OCI-M2 (cell line): ENCODE data around the gene APOO.
A peak's percentile ranks its signal among the peaks of the same experiment; 100 is the strongest.
"Not testable (repeated sequence)": the region's sequence is repeated elsewhere in the genome, so short reads cannot be mapped to it uniquely, and the experiment has no call there.

Experiments used
- DNase-seq: peaks from one replicate; lab custom pipeline; 2025; ENCODE audit not compliant: unreplicated experiment; lab: John Stamatoyannopoulos, UW

The APOO gene

DNA sequence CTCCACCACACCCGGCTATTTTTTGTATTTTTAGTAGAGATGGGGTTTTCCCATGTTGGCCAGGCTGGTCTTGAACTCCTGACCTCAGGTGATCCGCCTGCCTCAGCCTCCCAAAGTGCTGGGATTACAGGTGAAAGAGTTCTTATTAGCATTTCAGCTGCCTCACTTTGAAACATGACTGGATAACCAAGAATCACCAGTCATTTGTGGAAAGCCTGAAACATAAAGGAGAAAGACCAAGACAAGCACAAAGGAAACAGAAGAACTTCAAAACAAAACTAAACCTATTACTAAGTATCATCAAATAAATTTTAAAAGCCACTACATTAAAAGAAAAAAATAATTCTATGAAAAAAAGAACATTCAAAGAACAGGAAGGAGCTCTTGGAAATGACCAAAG lies 45.8 kb downstream of the APOO start:
- DNase-seq = not testable (repeated sequence)

DNA sequence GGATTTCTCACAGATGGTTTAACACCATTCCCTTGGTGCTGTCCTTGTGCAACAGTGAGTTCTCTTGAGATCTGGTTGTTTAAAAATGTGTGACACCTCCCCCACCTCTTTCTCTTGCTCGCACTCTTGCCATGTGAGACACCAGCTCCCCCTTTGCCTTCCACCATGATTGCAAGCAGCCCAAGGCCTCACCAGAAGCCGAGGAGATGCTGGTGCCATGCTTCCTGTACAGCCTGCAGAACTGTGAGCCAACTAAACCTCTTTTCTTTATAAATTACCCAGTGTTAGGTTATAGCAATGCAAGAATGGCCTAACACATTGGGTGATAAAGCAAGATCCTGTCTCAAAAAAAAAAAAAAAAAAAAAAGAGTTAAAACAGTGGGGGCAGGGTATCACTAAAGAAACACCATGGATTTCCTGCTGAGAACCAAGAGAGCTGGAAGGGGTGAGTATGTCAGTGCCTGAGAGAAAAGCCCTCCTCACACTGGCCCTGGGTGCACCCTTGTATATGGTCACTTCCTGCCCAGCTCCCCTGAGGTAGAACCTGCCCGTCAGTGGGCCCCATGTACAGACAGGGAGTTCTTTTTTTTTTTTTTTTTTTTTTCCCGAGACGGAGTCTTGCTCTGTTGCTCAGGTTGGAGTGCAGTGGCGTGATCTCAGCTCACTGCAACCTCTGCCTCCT lies 46.4 kb downstream of the APOO start:
- no peak for DNase-seq

DNA sequence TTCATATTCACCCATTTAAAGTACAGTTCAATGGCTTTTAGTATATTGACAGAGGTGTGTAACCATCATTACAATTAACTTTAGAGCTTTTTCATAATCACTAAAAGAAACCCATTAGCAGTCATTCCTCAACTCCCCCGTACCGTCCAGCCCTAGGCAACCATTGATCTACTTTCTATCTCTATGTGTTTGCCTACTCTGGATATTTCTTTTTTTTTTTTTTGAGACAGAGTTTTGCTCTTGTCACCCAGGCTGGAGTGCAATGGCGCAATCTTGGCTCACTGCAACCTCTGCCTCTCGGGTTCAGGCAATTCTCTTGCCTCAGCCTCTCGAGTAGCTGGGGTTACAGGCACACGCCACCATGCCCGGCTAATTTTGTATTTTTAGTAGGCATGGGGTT lies 48.5 kb downstream of the APOO start:
- DNase-seq = not testable (repeated sequence)

DNA sequence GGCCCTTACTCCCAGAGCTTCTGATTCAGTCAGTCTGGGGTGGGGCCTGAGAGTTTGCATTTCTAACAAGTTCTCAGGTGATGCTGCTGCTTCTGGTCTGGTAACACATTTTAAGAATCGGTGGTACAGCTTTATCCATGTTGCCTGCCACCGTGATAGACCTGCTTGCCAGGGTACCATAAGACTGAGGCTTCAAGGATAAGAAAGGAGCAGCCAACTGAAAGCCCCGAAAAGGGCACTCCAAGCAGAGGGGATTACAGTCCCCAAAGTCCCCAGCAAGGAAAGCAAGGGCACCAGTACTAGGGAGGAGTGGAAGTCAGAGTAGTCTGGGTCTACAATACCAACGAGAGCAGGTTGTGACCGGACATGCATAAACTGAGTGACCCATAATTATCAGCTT lies 49.8 kb downstream of the APOO start:
- no peak for DNase-seq

DNA sequence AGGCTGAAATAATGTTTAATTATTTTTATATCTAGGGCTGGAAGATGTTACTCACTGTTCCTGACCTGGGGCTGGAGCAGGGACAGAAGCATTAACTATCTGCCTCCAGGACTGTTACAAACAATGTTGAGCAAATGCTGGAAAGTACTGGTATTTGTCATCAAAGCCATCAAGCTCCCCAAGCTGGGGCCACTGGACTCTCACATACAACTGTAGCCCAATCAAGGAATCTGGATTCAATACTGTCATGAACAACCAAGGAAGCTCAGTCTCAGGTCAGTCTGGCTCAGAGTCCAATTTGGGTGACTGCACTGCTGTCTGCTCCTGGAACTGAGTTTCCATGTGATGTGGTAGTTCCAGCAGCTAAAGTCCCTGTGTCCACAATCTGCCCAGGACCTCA lies 50.4 kb downstream of the APOO start:
- DNase-seq = no peak

DNA sequence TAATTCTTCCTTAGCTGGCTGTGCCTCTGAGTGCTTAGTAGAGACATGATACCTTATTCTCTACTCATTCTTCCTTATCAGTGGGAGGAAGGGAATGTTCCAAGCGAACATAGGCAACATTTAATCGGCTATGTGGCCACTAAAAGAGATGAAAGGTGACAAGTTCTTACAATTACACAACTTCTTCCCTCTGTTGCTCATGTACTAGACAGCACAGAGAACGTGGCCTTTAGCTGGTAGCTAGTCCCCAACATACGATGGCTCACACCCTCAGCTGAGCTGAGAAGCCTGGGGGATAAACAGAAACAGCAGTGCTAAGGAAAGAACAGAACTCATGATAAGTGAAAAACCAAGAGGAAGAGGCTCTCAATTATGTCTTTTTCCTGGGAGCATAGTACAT lies 52.2 kb downstream of the APOO start:
- no peak for DNase-seq

DNA sequence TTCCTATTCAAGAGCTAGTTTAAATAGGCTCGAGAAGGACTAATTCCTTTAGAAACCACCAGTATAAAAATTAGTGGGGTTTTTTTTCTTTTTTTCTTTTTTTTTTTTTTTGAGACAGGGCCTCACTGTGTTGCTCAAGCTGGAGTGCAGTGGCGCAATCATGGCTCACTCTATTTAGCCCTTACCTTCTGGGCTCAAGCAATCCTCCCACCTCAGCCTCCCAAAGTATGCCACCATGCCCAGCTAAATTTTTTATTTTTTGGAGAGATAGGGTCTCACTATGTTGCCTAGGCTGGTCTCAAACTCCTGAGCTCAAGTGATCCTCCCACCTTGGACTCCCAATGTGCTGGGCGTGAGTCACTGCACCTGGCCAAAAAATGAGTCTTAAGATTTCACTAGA lies 52.8 kb downstream of the APOO start:
- no peak for DNase-seq

DNA sequence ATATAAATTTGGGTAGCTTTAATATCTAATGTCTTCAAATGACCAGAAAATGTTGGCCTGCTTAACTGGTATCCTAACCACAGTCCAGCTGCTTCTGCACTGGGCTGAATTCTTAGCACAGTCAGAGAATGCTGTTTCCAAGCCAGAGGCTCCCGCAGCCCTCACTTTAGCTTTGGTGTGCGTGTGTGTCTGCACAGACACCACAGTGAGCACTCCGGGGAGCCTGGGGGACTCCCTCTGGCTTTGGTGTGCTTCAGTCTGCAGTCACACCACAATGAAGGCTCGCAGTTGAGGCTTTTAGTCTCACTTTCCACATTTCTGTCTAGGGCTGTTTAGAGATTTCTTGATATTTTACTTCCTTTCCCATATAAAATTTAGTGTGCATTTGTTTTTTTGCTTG lies 53.6 kb downstream of the APOO start:
- no peak for DNase-seq

DNA sequence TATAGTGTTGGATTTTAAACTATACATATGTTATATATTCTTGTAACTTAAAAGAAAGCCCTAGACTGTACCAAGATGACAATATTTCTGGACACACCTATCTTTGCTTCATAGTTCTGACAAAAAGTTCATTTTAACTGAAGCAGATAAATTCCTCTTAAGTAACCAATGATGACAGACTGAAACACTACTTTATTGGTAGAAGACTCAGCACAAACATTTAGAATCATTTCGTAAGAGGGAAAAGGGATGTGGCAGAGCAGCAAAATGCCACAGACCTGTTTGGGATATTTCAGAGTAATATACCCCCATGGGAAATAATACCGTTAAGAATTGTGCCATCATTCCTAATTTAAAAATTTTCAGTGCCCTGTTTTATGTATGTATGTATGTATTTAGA lies 56.2 kb downstream of the APOO start:
- DNase-seq = no peak

DNA sequence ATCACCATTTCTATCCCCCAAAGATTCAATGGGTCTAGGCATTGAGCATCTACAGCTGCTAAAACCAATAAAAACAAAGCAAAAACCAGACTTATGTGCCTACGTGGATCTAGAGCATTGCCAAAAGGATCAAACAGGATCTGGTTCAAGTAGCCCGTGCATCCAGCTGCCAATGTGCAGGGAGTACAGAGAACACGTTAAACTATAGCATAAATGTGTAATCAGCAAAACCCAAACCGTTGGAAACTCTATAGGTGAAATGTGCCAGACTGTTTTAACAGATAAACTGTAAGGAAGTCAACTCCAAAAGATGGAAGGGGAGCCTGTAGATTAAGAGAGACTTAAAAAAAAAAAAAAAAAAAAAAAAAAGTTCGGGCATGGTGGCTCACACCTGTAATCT lies 58.5 kb downstream of the APOO start:
- DNase-seq = peak; percentile 39

DNA sequence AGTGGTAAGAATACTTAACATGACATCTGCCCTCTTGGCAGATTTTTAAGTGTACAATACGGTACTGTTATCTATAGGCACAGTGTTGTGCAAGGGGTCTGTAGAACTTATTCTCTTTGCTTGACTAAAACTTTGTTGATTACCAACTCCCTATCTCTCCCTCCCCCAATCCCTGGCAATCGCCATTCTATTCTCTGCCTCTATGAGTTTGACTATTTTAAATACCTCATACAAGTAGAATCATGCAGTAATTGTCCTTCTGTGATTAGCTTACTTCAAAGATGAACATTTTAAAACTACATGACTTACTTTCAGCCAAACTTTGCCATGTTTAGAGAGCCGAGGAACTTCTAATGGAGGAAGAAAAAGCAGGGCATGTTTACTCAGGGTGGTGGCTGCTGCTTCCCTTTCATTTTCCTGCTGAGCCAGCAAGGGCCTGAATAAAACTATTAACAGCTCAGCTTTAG lies 62.4 kb downstream of the APOO start:
- DNase-seq = peak; percentile 44

DNA sequence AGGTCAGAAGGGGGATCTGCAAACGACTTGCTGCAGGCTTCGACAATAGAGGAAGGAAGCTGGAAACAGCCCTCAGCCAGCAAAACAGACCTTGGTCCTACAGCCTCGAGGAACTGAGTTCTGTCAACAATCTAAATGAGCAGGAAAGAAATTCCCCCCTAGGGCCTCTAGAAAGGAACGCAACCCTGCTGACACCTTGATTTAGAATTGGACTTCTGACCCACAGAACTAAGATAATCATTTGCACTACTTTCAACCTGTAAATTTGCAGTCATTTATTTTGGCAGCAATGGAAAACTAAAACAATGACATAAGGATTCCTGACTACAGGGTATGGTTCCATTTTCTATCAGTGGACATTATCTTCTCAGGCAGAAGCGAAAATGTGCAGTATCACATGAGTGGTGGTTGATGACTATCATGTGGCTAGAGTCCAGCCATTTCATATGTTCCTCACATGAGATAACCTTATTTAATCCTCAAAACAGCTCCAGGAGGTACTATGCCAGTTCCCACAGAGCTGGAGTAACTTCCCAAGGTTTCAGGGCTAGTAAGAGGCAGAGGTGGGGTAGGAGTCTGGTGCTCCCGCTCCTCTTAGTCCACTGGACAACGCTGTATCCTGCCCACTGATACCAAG lies 63.1 kb downstream of the APOO start:
- peak; percentile 60 for DNase-seq

DNA sequence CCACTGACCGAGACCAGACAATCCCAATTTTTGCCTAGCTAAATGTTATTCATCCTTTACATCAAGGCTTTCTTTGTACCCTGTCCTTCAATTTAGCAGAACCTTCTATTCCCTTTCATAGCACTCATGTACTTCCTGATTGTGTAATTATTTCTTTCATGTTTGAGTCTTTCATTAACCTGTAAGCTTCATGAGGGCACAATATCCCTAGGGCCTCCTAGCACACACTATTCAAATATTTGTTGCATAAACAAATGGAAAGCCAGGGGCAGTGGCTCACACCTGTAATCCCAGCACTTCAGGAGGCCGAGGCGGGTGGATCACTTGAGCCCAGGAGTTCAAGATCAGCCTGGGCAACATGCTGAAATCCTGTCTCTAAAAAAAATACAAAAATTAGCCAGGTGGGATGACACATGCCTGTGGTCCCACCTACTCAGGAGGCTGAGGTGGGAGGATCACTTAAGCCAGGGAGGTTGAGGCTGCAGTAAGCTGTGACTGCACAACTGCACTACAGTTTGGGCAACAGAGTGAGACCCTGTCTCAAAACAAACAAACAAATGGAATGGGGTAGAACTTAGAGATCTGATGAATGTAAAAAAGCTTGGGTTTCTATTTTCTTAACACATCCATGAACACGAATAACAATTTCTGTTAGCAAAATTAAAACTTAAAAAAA lies 65.8 kb downstream of the APOO start:
- no peak for DNase-seq

DNA sequence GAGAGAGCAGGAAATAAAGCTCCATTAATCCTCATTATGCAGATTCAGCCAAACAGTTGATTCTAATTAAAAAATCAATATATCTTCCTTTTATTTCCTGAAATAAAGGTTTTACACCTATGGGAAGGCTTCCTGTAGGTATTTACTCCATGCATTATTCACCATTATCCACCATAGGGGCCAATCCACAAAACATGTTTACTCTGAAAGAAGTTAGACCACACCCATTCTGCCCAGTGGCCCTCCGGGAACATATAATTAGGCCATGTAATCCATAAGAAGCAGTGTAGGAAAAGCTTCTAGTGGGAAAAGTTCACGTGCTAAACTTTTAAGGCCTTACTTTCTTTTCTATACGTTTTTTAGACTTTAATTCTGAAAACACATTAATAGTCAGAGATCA lies 67.1 kb downstream of the APOO start:
- no peak for DNase-seq

DNA sequence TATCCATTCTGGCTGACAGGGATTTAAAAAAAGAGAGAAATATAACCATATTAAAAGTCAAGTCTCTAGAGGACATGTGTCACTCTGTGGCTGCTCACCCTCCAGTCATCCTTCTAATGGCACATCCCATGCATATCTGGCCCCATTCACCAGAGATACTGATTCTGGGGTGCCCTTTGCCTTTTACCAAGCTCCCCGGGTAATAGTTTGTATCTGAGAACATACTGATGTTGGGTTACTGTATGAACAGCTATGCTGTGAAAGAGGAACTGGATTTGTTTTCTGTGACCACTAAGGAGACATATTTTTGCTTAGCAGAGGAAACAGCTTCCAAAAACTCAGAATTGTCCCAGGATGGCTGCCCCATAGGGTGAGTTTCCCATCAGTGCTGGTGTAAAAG lies 68.8 kb downstream of the APOO start:
- no peak for DNase-seq

DNA sequence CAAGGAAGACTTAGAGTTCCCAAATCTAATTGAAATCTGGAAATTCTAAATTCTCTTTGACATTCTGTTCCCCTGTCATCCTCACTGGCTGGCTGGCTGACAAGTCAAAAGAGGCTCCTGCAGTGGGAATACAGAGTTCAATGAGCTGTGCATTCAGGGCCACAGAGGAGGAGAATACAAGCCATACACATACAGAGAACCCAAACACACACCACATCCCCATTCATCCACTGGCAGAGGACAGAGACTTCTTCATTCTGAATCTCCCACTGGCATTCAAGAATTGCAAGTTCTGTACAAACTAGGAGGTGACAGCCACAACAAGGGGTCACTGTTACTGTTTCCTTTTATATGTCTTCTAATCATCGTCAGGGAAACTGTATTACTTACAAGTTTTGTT lies 75.0 kb downstream of the APOO start:
- DNase-seq = no peak

DNA sequence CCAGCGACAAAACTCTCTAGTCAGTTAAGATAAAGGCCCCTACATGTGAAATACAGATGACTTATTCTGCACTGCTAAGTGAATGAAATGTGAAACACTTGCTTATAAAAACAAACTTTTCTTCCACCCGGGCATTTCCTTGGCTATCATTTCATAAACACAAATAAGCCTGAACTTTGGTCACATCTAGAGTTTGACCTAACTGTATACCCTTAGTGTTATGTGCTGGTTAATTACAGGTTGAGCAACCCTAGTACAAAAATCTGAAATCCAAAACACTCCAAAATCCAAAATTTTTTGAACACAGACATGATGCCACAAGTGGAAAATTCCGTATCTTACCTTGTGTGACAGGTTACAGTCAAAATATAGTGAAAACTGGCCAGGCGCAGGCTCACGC lies 78.9 kb downstream of the APOO start:
- no peak for DNase-seq

DNA sequence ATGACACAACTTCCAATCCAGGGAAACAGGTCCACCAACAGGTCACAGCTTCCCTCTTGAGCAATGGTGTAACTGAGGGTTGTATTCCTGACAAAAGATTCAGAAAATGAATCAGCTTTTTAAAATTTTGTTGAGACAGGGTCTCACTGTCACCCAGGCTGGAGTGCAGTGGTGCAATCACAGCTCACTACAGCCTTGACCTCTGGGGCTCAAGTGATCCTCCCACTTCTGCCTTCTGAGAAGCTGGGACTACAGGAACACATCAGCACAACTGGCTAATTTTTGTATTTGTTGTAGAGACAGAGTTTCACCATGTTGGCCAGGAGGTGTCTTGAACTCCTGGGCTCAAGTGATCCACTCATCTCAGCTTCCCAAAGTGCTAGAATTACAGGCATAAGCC lies 81.1 kb downstream of the APOO start:
- no peak for DNase-seq

DNA sequence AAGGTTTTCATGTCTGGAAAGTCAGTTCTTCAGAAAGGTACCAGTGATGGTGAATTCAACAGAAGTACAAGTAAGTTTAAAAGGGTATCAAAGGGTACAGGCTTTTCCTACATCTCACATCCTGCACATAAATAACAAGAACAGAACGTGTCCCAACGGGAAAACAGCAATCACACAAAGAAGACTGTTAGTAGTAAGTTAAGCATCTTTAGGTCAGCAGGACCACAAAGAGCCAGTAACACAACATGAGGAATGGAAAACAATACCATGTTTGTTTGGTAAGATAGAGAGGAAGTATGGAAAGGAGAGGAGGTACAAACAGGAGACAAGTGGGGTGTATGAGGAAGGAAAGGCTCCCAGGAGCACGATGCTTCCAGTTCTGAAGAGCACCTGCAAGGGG lies 81.5 kb downstream of the APOO start:
- DNase-seq = no peak

DNA sequence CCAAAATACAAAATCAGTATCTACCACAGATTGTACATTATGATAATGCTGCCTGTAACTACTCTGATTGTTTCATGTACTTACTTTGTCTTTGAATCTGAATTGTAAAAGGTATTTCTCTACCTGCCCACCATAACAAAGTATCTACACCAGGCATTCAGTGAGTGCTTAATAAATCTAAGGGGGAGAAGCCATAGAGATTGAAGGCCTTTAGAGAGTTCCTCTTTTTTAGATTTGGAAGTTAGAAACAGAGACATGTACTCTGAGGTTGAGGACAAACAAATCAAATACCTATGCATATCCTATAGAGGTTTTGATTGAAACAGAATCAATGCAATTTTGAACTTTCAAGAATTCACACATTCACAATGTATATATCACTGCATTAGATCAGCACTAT lies 82.1 kb downstream of the APOO start:
- no peak for DNase-seq

DNA sequence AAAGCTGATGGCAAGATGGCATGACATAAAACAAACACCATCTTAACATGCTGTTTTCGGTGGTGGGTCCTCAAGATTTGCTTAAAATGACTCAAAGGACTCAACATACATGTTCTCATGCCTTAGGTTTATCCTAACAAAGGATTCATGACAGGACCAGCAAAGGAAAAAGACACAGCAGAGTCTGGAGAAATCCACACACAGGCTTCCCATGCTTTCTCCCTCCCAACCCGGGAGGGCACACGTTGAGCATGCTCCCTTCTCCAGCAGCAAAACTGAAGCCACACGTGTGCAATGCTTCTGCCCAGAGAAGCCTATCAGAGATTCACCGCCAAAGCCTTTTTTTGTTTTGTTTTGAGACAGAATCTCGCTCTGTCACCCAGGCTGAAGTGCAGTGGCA lies 84.9 kb downstream of the APOO start:
- DNase-seq = no peak

DNA sequence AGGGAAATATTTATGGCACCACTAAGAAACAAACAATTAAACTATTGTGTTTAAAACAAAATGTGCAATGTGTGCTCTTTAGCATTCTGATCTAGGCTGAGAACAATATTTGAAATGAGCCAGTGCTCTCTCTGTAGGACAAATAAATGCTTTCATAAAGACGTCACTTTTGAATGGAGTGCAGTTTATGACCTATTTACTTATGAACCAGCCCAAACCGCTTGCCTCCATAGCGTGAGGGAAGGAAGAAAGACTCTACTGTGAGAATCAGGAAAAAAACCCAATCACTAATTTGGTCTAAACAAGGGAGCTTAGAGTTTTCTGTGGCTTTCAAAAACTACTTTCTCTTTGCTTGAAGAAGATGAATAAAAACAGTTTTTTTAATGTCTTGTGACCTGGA lies 85.3 kb downstream of the APOO start:
- no peak for DNase-seq

DNA sequence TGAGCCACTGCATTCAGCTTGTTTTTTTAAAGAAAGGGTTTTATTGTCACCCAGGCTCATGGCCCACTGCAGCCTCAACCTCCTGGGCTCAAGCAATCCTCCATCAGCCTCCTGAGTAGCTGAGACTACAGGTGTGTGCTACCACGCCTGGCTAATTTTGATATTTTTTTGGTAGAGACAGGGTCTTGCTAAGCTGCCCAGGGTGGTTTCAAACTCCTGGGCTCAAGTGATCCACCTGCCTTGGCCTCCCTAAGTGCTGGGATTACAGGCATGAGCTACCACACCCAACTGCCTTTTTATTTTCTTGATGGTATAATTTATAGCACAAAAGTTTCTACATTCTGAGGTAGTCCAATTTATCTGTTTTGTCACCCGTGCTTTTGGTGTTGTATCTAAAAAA lies 85.9 kb downstream of the APOO start:
- DNase-seq = no peak
